Stimulated activated naive CD4-positive, alpha-beta T cell (primary cell): Measurements from ENCODE around the gene LCN15.
"Not testable (repeated sequence)": the region's sequence is repeated elsewhere in the genome, so short reads cannot be mapped to it uniquely, and the experiment has no call there.

ENCODE experiments used
- DNase-seq, 6 experiments: peaks; one replicate each; lab custom pipeline; 2025; lab: John Stamatoyannopoulos, UW

The LCN15 gene

DNA sequence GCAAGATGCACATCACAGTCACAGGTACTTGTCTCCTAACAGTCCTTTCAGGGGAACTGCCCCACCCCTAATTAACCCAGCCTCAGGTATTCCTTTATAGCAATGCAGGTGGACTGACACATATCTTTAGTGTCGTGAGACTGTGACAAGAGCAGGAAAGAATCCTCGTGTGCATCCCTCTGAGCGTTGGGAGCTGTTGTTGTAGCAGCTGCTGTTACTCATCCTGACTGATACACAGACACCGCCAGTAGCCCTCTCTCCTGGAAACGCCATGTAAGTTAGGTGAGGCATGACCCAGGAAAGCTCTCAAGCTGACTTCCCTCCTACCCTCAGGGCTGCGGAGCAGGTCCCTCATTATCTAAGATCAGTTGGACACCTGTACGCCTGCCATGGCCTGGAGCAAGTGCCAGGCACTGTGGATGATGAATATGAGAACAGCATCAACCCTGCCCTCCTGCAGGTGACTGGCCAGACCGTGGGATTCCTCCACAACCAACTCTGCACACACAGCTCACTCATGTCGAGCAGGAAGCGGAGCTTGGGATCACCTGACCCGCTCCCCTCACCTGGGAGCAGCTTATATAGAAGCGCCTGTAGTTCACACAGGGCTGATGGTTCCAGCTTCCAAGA is 10.2 kb upstream of the LCN15 start:
- DNase-seq, result no peak

DNA sequence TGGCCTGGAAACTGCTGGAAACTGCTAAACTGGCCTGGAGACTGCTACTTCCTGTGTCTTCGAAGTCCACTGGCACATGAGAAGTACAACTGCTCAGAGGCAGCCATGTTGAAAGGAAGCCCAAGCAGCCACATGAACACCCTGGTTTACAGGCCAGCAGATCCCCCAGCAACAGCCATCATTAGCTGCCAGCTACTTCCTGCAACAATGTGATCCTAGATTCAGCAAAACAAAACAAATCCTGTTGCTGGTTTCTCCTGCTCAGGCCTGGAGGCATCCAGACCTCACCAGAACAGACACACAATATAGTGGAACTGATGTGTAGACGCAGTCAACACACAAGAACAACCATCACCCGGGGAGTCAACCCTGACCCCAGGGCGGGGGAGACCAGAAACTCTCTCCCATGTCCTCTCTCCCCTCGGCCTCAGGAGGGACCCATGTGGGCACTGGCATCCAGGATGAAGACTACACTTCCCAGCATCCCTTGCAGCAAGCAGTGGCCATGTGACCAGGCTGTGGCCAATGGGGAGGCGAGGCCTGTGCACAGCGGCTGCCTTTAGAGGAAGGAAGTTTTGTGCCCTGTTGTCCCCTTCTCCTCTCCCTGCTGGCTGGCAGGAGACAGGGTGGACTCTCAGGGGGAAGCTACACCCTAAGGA is 9.2 kb upstream of the LCN15 start:
- DNase-seq, result no peak

DNA sequence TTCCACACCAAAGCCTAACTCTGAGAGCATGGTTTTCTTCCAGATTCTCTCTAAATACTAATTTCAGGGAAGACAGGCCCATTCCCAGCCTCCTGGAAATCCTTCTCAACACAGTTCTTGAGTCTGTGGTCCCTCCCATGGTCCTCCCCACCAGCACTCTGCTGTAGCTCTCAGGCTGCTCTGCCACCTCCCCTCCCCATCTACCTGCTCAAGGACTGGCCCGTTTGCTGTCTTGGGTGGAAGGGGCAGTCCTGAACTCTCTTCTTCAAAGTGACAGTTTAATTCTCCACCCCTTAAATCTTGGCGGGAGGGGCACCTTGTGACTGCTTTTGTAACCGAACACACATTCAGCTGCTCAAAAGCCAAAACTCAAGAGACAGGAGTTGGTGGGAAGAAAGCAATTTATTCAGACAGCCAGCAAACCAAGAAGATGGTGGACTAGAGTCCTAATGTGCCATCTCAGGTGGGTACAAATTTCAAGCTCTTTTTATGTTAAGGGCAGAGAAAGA is 7.6 kb upstream of the LCN15 start:
- DNase-seq, result no peak

DNA sequence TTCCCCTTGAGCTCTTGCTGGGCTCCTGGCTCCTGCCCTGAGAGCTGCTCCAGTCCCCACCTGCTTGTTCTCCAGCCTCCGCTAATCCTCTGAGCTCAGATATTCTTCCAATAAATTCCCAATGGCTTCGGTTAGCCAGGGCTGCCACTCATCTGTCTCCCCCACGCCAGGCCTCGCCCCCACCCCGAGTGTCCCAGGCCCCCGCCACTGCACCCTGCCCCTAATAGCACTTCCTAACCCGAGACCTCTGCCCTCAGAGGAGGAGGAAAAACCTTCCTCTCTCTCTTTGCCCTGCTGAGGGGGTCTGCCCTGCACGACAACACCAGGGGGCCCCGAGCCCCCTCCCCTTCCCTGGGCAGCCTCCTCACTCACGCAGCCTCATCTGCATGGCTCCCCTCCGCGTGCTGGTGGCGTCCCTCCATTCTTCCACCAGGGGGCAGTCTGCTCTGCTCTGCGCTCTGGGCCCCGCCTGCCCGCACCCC is 5.4 kb upstream of the LCN15 start:
- peak in 5 of 6 experiments; percentile 12 to 40 (median 20) for DNase-seq

DNA sequence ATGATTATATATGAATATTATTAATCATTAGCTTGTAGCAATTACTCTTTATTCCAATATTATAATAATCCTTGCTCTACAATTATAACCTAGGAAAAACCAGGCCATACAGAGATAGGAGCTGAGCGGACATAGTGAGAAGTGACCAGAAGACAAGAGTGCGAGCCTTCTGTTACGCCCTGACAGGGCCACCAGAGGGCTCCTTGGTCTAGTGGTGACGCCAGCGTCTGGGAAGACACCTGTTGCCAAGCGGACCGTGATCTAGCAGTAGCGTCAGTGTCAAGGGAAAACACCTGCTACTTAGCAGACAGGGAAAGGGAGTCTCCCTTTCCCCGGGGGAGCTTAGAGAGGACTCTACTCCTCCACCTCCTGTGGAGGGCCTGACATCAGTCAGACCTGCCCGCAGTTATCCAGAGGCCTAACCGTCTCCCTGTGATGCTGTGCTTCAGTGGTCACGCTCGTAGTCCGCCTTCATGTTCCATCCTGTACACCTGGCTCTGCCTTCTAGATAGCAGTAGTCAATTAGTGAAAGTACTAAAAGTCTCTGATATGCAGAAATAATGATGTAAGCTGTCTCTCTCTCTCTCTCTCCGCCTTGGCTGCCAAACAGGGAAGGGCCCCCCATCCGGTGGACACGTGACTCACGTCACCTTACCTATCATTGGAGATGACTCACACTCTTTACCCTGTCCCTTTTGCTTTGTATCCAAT is 2.2 kb upstream of the LCN15 start:
- peak in 1 of 6 experiments; percentile 20 for DNase-seq

DNA sequence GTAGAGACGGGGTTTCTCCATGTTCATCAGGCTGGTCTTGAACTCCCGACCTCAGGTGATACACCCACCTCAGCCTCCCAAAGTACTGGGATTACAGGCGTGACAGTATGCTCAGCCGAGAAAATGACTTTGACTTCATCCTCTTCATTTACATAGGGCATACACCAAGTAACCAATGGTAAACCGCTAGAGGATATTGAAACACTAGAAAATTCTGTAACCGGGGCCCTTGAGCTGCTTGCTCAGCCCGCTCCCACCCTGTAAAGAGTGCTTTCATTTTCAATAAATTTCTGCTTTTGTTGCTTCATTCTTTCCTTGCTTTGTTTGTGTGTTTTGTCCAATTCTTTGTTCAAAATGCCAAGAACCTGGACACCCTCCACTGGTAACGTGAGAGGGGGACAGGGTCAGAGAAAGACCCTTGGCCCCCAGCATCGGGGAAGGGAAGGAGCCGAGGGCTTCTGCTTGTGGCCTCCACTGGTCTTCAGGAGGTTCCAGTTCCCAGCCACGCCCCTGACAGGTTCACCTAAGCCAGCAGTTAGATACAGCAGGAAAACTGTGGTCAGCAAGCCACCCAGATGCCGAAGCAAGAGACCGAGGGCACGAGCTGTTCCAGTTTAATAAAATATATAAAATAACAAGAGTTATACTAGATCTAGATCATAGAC is 1.6 kb upstream of the LCN15 start:
- DNase-seq, result not testable (repeated sequence)

DNA sequence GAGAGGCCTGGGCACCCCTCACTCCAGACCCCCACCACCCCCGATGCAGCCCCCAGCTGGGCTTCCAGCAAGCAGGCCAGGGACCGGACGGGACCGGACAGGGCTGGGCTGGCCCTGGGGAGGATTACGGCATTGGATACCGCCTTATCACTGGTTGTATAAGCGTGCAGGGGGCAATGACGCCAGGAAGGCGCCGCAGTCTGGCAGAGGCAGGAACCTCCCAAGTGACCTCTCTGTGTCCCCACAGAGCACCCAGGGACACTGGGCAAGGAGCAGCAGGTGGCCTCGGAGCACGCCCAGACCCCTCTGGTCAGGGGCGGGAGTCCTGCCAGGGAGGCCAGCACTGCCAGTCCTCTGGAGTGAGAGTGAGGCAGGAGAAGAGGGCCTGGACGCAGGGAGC is 723 bp upstream of the LCN15 start:
- DNase-seq, result no peak

DNA sequence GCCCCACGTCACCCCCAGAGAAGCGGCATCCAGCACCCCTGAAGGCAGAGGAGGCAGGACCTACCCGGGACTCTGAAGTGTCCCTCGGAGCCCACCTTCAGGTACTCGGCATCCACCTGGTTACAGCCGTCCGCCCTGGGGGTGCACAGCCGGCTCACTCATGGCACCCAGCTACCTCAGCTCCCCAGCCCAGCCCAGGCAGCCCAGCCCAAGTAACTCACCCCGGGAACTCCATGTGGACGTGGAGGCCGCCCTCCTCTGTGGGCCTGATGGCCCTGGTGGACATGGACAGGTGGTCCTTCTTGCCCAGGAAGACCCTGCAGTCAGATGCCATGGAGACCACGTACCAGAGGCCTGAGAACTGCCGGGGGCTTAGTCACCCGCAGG is 676 bp downstream of the LCN15 start:
- no peak for DNase-seq

DNA sequence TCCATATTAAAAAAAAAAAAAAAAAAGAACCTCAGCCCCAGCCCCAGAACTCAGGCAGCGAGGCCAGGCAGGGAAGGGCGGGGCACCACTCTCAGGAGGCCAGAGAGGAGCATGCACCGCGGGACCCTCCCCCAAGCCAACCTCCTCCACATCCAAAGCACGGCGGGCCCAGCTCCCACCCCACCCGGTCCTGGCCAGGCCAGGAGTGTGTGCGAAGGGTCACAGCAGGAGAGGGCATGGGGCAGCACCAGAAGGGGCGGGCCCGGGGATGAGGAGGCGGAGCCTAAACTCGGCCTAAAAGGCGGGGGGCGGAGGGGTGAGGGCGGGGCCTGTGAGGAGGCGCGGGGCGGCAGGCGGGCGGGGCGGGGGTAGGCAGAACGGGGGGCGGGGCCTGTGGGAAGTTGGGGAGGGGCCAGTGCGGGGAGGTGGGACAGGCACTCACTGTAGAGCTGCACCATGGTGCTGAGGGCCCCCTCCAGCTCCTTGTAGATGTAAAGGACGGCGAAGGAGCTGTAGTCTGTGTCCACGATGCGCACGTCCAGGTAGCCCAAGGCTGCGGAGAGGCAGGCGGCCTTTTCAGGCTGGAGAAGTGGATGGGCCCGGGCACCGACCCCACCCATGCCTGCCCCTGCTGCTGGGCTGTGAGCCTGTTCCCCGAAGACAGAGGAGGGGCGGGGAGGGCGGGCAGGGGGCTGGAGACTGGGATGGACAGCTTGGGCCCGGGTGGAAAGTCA is 1.2 kb downstream of the LCN15 start:
- peak in 5 of 6 experiments; percentile 10 to 48 (median 33) for DNase-seq

DNA sequence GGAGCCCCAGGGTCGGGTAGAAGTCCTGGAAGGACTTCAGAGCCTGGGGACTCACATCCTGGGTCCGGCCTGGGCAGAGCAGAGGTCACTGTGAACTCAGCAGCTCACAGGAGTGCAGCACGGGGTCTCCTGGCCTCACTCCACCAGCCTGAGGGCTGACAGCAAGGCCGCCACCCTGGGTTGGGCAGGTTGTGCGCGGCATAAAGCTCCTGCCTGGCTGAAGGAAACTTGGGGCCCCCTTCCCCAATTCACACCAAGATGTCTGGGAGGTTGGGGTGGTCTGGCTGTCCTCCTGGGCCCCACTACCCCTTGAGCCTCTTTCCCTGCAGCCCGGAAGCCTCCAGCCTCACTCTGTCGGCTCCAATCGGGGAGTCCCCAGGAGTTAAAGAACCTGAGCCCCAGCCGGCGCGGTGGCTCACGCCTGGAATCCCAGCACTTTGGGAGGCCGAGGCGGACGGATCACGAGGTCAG is 2.1 kb downstream of the LCN15 start:
- no peak for DNase-seq

DNA sequence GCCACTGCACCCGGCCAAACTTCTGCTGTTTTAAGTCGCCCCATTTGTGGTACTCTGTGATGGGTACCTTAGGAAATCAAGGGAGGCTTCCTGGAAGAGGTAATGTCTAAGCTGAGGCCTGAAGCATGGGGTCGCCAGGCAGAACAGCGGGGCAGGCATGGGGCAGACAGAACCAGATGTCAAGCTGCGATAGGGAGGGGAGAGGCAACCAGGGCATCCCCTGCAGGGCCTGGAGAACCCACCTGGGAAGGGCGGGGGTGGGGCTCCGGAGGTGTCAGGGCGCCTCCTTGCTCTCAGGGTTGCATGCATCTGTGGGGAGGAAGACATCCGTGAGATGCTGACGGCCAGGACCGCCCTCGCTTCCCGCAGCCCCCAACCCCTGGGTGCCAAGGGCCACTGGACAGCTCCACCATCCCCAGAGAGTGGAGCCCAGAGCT is 2.8 kb downstream of the LCN15 start:
- DNase-seq, result no peak

DNA sequence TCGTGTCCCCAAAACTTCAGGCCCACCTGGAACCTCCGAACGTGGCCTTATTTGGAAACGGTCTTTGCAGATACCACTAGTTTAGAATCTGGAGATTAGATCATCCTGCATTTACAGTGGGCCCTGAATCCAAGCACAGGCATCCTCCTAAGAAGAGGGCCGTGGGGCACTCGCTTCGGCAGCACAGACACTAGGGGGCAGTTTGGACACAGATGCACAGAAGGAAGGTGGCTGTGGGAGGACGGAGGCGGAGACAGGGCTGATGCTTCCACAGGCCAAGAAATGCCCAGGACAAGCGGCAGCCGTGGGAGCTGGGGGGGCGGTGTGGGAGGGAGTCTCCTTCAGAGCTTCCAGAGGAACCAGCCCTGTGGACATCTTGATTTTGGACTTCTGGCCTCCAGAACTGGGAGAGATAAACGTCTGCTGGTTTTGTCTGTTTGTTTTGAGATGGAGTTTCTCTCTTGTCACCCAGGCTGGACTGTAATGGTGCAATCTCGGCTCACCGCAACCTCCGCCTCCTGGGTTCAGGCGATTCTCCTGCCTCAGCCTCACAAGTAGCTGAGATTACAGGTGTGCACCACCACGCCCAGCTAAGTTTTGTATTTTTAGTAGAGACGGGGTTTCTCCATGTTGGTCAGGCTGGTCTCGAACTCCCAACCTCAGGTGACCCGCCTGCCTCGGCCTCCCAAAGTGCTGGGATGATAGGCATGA is 3.3 kb downstream of the LCN15 start:
- DNase-seq, result not testable (repeated sequence)

DNA sequence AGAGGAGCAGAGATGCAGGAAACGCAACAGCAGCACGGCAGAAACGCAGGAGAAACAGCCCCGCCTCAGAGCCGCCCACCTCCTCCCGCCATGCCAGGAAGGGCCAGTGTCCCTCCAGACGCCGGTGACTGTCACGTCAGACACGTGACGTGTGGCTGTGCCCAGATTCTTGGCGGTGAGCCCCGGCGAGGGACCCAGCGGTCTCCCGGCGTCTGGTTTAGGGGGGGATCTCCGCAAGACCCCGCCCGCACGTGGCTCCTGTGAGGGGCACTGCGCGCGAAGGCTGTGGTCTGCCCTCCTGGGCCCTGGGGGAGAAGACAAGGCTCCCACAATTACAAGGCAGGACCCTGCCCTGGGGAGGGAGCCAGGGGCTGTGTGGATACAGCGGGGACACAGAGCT is 3.9 kb downstream of the LCN15 start:
- no peak for DNase-seq

DNA sequence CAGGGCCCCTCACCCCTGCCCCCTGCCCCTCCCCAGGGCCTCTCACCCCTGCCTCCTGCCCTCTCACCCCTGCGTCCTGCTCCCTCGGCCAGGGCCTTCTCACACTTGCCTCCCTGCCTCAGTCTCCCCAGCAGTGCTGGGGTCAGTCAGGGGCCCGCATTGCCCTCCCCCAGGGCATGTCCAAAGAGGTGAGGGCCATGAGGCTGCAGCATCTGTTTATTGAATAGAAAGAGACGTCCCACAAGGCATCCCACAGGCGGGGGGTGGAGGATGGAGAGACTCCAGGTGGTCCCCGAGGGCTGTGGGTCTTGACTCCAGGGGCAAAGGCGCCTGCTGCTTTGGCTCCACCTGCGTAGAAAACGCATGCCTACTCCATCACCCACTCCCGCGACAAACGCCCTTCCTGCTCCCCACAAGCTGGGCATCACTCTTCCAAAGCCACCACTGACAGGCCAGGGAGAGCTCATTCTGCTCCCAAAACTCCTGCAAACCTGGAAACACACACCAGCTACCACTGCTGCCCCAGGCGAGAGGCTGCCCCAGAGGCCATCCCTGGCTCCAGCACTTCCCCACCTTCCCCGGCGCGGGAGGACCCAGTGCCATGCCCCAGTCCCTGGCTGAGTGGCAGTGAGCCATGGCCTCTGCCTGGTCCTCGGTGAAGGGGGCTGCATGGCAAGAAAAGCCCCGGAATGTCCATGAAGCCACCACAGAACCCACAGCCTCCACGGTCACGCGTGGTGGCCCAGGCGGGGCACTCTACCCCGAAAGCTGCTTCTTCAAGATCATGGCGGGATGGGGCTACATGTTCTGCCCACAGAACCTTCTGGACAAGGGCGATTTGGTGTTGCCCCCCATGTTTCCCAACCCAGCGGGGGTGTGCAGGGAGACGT is 4.6 kb downstream of the LCN15 start:
- DNase-seq, result no peak

DNA sequence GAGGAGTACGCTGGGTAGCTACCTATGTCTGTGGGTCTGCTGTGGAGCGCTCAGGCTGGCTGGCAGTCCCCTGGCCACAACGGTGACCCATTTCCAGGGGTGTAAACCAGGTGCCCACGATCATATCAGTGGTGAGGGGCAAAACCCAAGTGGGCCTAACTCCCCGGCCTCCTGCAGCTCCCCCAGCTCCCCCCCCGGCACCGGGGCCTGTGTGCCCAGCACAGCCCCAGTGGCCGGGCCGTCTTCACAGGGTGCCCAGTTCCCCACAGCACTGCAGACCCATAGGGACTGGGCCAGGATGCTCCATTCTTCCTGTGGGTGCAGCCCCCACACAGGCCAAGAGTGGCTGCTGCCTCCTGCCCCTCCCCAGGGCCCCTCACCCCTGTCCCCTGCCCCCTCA is 5.3 kb downstream of the LCN15 start:
- no peak for DNase-seq

DNA sequence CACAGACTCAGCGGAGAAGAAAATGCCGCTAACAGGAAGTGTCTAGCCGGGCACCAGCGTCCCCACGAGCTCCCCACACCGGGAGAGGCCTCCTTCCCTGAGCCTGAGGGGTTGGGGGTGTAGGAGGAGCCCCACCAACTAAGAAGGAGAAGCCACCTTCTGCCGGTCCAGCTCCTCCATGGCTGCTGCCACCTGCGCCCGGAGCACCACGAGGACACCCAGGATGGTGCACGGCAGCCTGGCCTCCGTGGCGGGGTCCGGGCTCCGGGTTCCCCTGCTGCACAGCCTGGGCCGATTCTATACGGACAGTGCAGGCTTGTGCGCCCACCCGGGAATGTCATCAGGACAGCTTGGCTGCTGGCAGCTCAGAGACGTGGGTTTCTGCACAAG is 6.6 kb downstream of the LCN15 start:
- DNase-seq, result no peak

DNA sequence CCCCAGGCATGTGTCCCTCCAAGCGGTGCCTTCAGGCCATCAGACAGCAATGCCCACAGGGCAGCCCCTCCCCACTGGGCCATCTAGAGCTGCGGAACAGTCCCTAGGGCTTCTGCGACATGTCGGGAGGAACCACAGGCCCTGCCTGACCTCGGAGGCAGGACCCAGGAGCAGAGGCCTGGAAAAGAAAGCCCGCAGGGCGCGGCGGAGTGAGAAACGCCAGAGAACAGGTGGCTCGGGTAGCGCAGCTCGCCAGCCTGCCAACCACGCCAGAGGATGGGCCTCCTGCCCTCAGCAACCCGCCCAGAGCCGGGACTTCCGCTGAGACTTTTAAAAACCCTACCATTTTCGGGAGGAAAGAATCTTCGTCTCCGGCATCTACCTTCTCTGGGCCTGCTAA is 7.0 kb downstream of the LCN15 start:
- no peak for DNase-seq

DNA sequence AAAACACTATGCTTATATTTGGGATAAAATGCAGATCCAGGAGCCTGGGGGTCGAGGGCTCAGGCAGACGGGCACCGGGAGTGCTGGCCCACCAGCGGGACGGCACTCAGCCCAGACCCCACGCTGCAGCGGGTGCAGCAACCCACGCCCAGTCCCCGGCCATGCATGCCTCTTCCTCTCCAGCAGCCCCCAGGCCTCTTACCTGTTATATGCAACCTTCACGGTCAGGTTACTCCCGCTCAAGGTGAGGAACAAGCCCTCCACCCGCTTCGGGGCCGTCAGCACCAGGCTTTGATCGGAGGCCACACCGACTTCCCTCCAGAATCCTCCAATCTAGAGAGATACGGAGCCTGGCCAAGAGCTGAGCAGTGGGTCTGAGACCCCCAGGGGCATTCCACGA is 7.5 kb downstream of the LCN15 start:
- no peak for DNase-seq

DNA sequence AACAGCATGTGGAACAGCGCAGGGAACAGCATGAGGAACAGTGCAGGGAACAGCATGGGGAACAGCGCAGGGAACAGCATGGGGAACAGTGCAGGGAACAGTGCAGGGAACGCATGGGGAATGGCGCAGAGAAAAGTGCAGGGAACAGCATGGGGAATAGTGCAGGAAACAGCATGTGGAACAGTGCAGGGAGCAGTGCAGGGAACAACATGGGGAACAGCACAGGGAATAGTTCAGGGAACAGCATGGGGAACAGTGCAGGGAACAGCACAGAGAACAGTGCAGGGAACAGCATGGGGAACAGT is 8.2 kb downstream of the LCN15 start:
- no peak for DNase-seq
